IMR-90 (cell line): Measurements from ENCODE around the gene DLX2. TPM values are rescaled to one million over a fixed set of nuclear protein-coding genes. Genes with fewer than 3 reads are reported as not detected.
A peak's percentile ranks its signal among the peaks of the same experiment; 100 is the strongest.

Experiments used
- ATAC-seq: fragments of 200-7000 bp; cut with Tn5 transposase; 2 replicates; pipeline ENCODE4 v1.9.1; 2020; ENCODE audit warnings: low read depth, mild to moderate bottlenecking, moderate library complexity
- BruUV-seq: library from RNA; stranded (reverse); fragments of 400-500 nt; replicated peaks from 2 replicates; lab custom pipeline; 2021; lab: Mats Ljungman, UMichigan
- CTCF ChIA-PET: fragments of 300-600 bp; formaldehyde crosslinking; extraction: SDS; loops from one replicate; lab custom pipeline; 2021; ENCODE audit warnings: antibody characterized with exemption; lab: Yijun Ruan, JAX
- POLR2A ChIA-PET: fragments of 300-600 bp; sonication (Branson Sonifier 250); formaldehyde crosslinking; loops from one replicate; lab custom pipeline; 2022; ENCODE audit warnings: antibody characterized with exemption; ENCODE audit not compliant: unreplicated experiment; lab: Charles Lee
- DNase-seq: peaks from one replicate; pipeline ENCODE4 v3.0.0; 2013
- H2AFZ ChIP-seq: replicated peaks from 2 replicates; pipeline ENCODE3; 2013; ENCODE audit warnings: low read length, mild to moderate bottlenecking; ENCODE audit not compliant: poor library complexity
- H2AK5ac ChIP-seq: 2 replicates; pipeline ENCODE4 v1.6.1; 2013; ENCODE audit warnings: low read depth, low read length, inconsistent platforms
- H2AK9ac ChIP-seq: replicated peaks from 2 replicates; pipeline ENCODE3; 2013; ENCODE audit warnings: mild to moderate bottlenecking, low read depth, low read length, moderate library complexity; ENCODE audit not compliant: poor library complexity
- H2BK120ac ChIP-seq: 2 replicates; pipeline ENCODE4 v1.6.1; 2013; ENCODE audit warnings: low read depth, low read length, inconsistent platforms
- H2BK15ac ChIP-seq: 3 replicates; pipeline ENCODE4 v1.6.1; 2013; ENCODE audit warnings: low read depth, low read length, inconsistent platforms
- H2BK20ac ChIP-seq: 2 replicates; pipeline ENCODE4 v1.6.1; 2013; ENCODE audit warnings: low read depth, mild to moderate bottlenecking, inconsistent platforms, low read length, moderate library complexity
- H2BK5ac ChIP-seq: 2 replicates; pipeline ENCODE4 v1.6.1; 2013; ENCODE audit warnings: mild to moderate bottlenecking, low read depth, low read length, inconsistent platforms; ENCODE audit not compliant: poor library complexity, severe bottlenecking
- H3K14ac ChIP-seq: replicated peaks from 2 replicates; pipeline ENCODE4 v1.6.1; 2013; ENCODE audit warnings: low read depth, low read length, inconsistent platforms
- H3K18ac ChIP-seq: 2 replicates; pipeline ENCODE4 v1.6.1; 2013; ENCODE audit warnings: low read depth, low read length, control low read depth
- H3K23ac ChIP-seq: 2 replicates; pipeline ENCODE4 v1.6.1; 2013; ENCODE audit warnings: low read depth, low read length, inconsistent platforms
- H3K27ac ChIP-seq: 2 replicates; pipeline ENCODE4 v1.5.1; 2013; ENCODE audit warnings: mild to moderate bottlenecking, control low read depth, low read length; ENCODE audit not compliant: insufficient read depth
- H3K27me3 ChIP-seq: 2 replicates; pipeline ENCODE4 v1.6.1; 2013; ENCODE audit warnings: low read length; ENCODE audit not compliant: control insufficient read depth, insufficient read depth
- H3K36me3 ChIP-seq: 2 replicates; pipeline ENCODE4 v1.6.1; 2013; ENCODE audit warnings: low read length, mixed read lengths; ENCODE audit not compliant: control insufficient read depth, insufficient read depth
- H3K4ac ChIP-seq: 2 replicates; pipeline ENCODE4 v1.6.1; 2013; ENCODE audit warnings: low read depth, low read length, inconsistent platforms
- H3K4me1 ChIP-seq: 2 replicates; pipeline ENCODE4 v1.6.1; 2013; ENCODE audit warnings: low read length, mixed read lengths; ENCODE audit not compliant: control insufficient read depth, insufficient read depth
- H3K4me2 ChIP-seq: 2 replicates; pipeline ENCODE4 v1.6.1; 2013; ENCODE audit warnings: low read depth, mild to moderate bottlenecking, control low read depth, low read length, moderate library complexity
- H3K4me3 ChIP-seq: 2 replicates; pipeline ENCODE4 v1.5.1; 2013; ENCODE audit warnings: low read depth, mild to moderate bottlenecking, control low read depth, low read length, moderate library complexity; ENCODE audit not compliant: insufficient read depth
- H3K56ac ChIP-seq: 2 replicates; pipeline ENCODE4 v1.6.1; 2013; ENCODE audit warnings: low read length, inconsistent platforms; ENCODE audit not compliant: insufficient read depth; ENCODE audit errors: extremely low read depth
- H3K79me1 ChIP-seq, 2 experiments: 2 replicates each; pipeline ENCODE4 v1.6.1; 2013; ENCODE audit warnings: low read length in 2 of 2, inconsistent platforms in 1 of 2, low read depth in 1 of 2
- H3K9ac ChIP-seq: 2 replicates; pipeline ENCODE4 v1.6.1; 2013; ENCODE audit warnings: low read depth, low read length, control low read depth
- H3K9me1 ChIP-seq: 2 replicates; pipeline ENCODE4 v1.6.1; 2013; ENCODE audit warnings: low read length, inconsistent platforms; ENCODE audit not compliant: insufficient read depth
- H3K9me3 ChIP-seq: 2 replicates; pipeline ENCODE4 v1.6.1; 2013; ENCODE audit warnings: low read length; ENCODE audit not compliant: control insufficient read depth, insufficient read depth
- H4K20me1 ChIP-seq: 2 replicates; pipeline ENCODE4 v1.6.1; 2013; ENCODE audit warnings: low read length, inconsistent platforms; ENCODE audit not compliant: insufficient read depth
- H4K5ac ChIP-seq: 2 replicates; pipeline ENCODE4 v1.6.1; 2013; ENCODE audit warnings: mild to moderate bottlenecking, low read depth, low read length, control low read depth
- H4K8ac ChIP-seq, 2 experiments: 2 replicates each; pipeline ENCODE4 v1.6.1; 2013; ENCODE audit warnings: low read depth in 2 of 2, low read length in 2 of 2, control low read depth in 1 of 2, inconsistent platforms in 1 of 2
- H4K91ac ChIP-seq: 2 replicates; pipeline ENCODE4 v1.6.1; 2013; ENCODE audit warnings: low read depth, low read length, inconsistent platforms; ENCODE audit not compliant: insufficient read depth
- CEBPB ChIP-seq: IDR thresholded peaks from 2 replicates; pipeline ENCODE4 v1.6.1; 2012; ENCODE audit warnings: low read depth, low read length, improper control_type of control experiment
- NFE2L2 ChIP-seq: fragments of 150-350 bp; IDR thresholded peaks from 2 replicates; pipeline ENCODE4 v1.6.1; 2016; ENCODE audit warnings: low read depth, mild to moderate bottlenecking, low read length
- dilution Hi-C: fragments of 300-500 bp; cut with HindIII; formaldehyde crosslinking; loops from one replicate; pipeline ENCODE4 v1.14.3; 2018; ENCODE audit warnings: low sequenced_read_pairs; ENCODE audit not compliant: unreplicated experiment
- in situ Hi-C: fragments of 300-500 bp; cut with MboI; formaldehyde crosslinking; loops from 3 replicates; pipeline ENCODE4 v1.14.3; 2019; ENCODE audit warnings: low sequenced_read_pairs, inconsistent platforms, mixed read lengths
- intact Hi-C: fragments of 100-400 bp; cut with micrococcal nuclease; formaldehyde crosslinking; loops from 2 replicates; pipeline ENCODE4 v1.10.0; 2022
- polyA plus RNA-seq, 3 experiments: library from polyadenylated mRNA; depleted of rRNA; stranded (reverse); fragments of >200 nt; gene quantifications; 2 replicates each; pipeline ENCODE4 v1.2.3, GENCODE V29; 2012; ENCODE audit warnings: low replicate concordance in 1 of 3
- total RNA-seq: library from RNA; depleted of rRNA; stranded (reverse); fragments of >200 nt; gene quantifications from 2 replicates; pipeline ENCODE4 v1.2.3, GENCODE V29; 2012

Gene DLX2
- total and polyA plus RNA-seq, 2 of the 4 experiments (the other 2 are of a cell fraction): 0.38 TPM; not detected in 1

DNA sequence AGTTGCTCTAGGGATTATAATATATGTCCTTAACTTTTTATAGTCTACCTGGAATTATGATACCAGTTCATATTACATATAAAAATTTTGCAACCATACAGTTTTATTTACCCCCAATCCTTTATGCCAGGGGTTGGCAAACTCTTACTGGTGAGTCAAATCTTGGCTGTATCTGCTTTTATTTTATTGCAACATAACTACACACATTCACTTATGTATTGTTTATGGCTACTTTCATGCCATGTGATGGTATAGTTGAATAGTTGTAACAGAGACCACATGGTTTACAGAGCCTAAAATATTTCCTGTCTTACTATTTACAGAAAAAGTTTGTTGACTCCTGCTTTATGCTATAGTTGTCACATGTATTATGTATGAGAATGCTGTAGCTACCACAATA, 25.8 kb upstream of the DLX2 start:
- no TSS peak for BruUV-seq
- in situ Hi-C loops (no loop called here), intact Hi-C loops (loop anchor here (5.0 kb wide), 2 partner anchors 339 to 531 kb away; no protein-coding TSS in a partner anchor), dilution Hi-C loops (no loop called here)
- Histone ChIP-seq H2AK9ac (no peak overlapping the region), H3K27ac (no peak overlapping the region), H4K20me1 (no peaks in the 10 kb centered on the region), H3K9me3 (no peaks in the 10 kb centered on the region; the same call in 1 of the 2 replicates), H3K36me3 (no peaks in the 10 kb centered on the region), H3K4me3 (no peak overlapping the region), H2AK5ac (no peak overlapping the region), H2BK15ac (no peak overlapping the region), H2AFZ (no peak overlapping the region), H4K8ac (no peak overlapping the region), H4K91ac (no peak overlapping the region), H3K9ac (no peak overlapping the region), H4K5ac (no peak overlapping the region), H2BK120ac (no peak overlapping the region), H3K4me1 (peaks cover 2% of the 10 kb centered on the region; the same call in 1 of the 2 replicates), H3K79me1 (no peaks in the 10 kb centered on the region), H3K18ac (no peak overlapping the region), H3K56ac (no peak overlapping the region), H3K14ac (no peak overlapping the region), H2BK20ac (no peak overlapping the region), H3K27me3 (0 out of 2 replicates have a peak, but pooled peaks cover 2% of the 10 kb centered on the region), H3K4me2 (no peak overlapping the region), H3K23ac (no peak overlapping the region), H2BK5ac (no peak overlapping the region), H3K9me1 (no peaks in the 10 kb centered on the region), H3K4ac (no peak overlapping the region)
- DNase-seq: no peak
- ATAC-seq: no peak
- ChIA-PET CTCF (interaction anchor here (1.0 to 2.1 kb wide), 2 partner anchors 9 to 554 kb away, joined by 3 to 5 read pairs; no protein-coding TSS in a partner anchor), POLR2A (interaction anchor here (0.6 kb wide), 1 partner anchor 405 kb away, joined by 3 read pairs; no protein-coding TSS in a partner anchor)
- TF ChIP-seq CEBPB (peak; percentile 61), NFE2L2 (no peak)
